Measurements from ENCODE around the gene CCDC138. TPM values are rescaled to one million over a fixed set of nuclear protein-coding genes. Genes with fewer than 3 reads are reported as not detected.

Gene CCDC138
- polyA plus RNA-seq, 1 donor (not counting 4 experiments of a cell fraction or from before 2014, with no cell fraction given) = 6.6 TPM

GRCh38 chr2:108904680-108905079 lies 118.1 kb downstream of the CCDC138 start:
- Histone ChIP-seq H3K36me3 (ENCODE audit: control insufficient read depth in 2 of 2, extremely low read depth in 1 of 2, insufficient read depth in 2 of 2, low read length in 2 of 2) (no peaks in the 10 kb centered on the region), H3K4me2 (ENCODE audit: control insufficient read depth, extremely low read depth, insufficient read depth, low read depth, low read length) (no peak overlapping the region), H4K20me1 (ENCODE audit: control insufficient read depth, extremely low read depth, insufficient read depth, low read length) (no peaks in the 10 kb centered on the region), H3K27me3 (ENCODE audit: control insufficient read depth, extremely low read depth, insufficient read depth, low read length) (peaks cover 9% of the 10 kb centered on the region), H3K79me2 (ENCODE audit: control insufficient read depth, insufficient read depth, low read length) (no peaks in the 10 kb centered on the region), H3K4me1 (ENCODE audit: control insufficient read depth, extremely low read depth, insufficient read depth, low read length) (no peaks in the 10 kb centered on the region), H2AFZ (ENCODE audit: control insufficient read depth, low read length) (no peak overlapping the region), H3K9ac (ENCODE audit: control insufficient read depth, extremely low read depth, insufficient read depth, low read length) (no peak overlapping the region), H3K4me3 (ENCODE audit: control insufficient read depth in 2 of 3, extremely low read depth in 1 of 3, insufficient read depth in 2 of 3, low read depth in 1 of 3, low read length in 3 of 3) (no peak overlapping the region), H3K27ac (ENCODE audit: control insufficient read depth, insufficient read depth, low read length) (no peak overlapping the region), H3K9me1 (ENCODE audit: control insufficient read depth, extremely low read depth, insufficient read depth, low read length) (no peaks in the 10 kb centered on the region), H3K9me3 (ENCODE audit: control insufficient read depth, low read depth, low read length) (no peaks in the 10 kb centered on the region)
- dilution Hi-C loops (cut with MboI; ENCODE audit: extremely low pct_ligation_motif_present, low sequenced_read_pairs) = no loop called here
- DNase-seq (ENCODE audit: low read depth, low spot score) (no peak), FAIRE-seq (no peak)
- TF ChIP-seq CTCF (optimal IDR thresholded peaks at IDR 0.05 in 1 of 3, IDR thresholded peaks at IDR 0.05 in 1 of 3, conservative IDR thresholded peaks at IDR 0.05 in 1 of 3; ENCODE audit: extremely low read depth in 1 of 3, insufficient read depth in 2 of 3, low read length in 3 of 3) (no peak), EZH2 (IDR thresholded peaks at IDR 0.05; ENCODE audit: low read length) (no peak)

GRCh38 chr2:108905176-108905575 lies 118.6 kb downstream of the CCDC138 start:
- H3K27me3 ChIP-seq (ENCODE audit: control insufficient read depth, extremely low read depth, insufficient read depth, low read length) = peaks cover 14% of the 10 kb centered on the region
- H3K4me2 ChIP-seq (ENCODE audit: control insufficient read depth, extremely low read depth, insufficient read depth, low read depth, low read length) = no peak overlapping the region
- FAIRE-seq (no peak), DNase-seq (ENCODE audit: low read depth, low spot score) (no peak)
- H3K4me3 ChIP-seq (ENCODE audit: control insufficient read depth in 2 of 3, extremely low read depth in 1 of 3, insufficient read depth in 2 of 3, low read depth in 1 of 3, low read length in 3 of 3) = no peak overlapping the region
- no peak overlapping the region for H3K27ac ChIP-seq (ENCODE audit: control insufficient read depth, insufficient read depth, low read length)
- dilution Hi-C loops (cut with MboI; ENCODE audit: extremely low pct_ligation_motif_present, low sequenced_read_pairs) = no loop called here
- H3K9me3 ChIP-seq (ENCODE audit: control insufficient read depth, low read depth, low read length) = no peaks in the 10 kb centered on the region
- no peaks in the 10 kb centered on the region for H3K36me3 ChIP-seq (ENCODE audit: control insufficient read depth in 2 of 2, extremely low read depth in 1 of 2, insufficient read depth in 2 of 2, low read length in 2 of 2)
- no peaks in the 10 kb centered on the region for H3K9me1 ChIP-seq (ENCODE audit: control insufficient read depth, extremely low read depth, insufficient read depth, low read length)
- H4K20me1 ChIP-seq (ENCODE audit: control insufficient read depth, extremely low read depth, insufficient read depth, low read length) = no peaks in the 10 kb centered on the region
- H3K4me1 ChIP-seq (ENCODE audit: control insufficient read depth, extremely low read depth, insufficient read depth, low read length) = no peaks in the 10 kb centered on the region
- no peak for TF ChIP-seq EZH2 (IDR thresholded peaks at IDR 0.05; ENCODE audit: low read length)
- H2AFZ ChIP-seq (ENCODE audit: control insufficient read depth, low read length) = no peak overlapping the region
- no peak overlapping the region for H3K9ac ChIP-seq (ENCODE audit: control insufficient read depth, extremely low read depth, insufficient read depth, low read length)
- no peaks in the 10 kb centered on the region for H3K79me2 ChIP-seq (ENCODE audit: control insufficient read depth, insufficient read depth, low read length)

- no peaks in the 10 kb centered on the region for H3K36me3 ChIP-seq (ENCODE audit: control insufficient read depth in 2 of 2, extremely low read depth in 1 of 2, insufficient read depth in 2 of 2, low read length in 2 of 2)
- H3K9me3 ChIP-seq (ENCODE audit: control insufficient read depth, low read depth, low read length) = no peaks in the 10 kb centered on the region
- H4K20me1 ChIP-seq (ENCODE audit: control insufficient read depth, extremely low read depth, insufficient read depth, low read length) = no peaks in the 10 kb centered on the region
- no peaks in the 10 kb centered on the region for H3K4me1 ChIP-seq (ENCODE audit: control insufficient read depth, extremely low read depth, insufficient read depth, low read length)
- no peak overlapping the region for H3K27ac ChIP-seq (ENCODE audit: control insufficient read depth, insufficient read depth, low read length)
- FAIRE-seq (no peak), DNase-seq (ENCODE audit: low read depth, low spot score) (no peak)
- H3K9me1 ChIP-seq (ENCODE audit: control insufficient read depth, extremely low read depth, insufficient read depth, low read length) = no peaks in the 10 kb centered on the region
- no peak for TF ChIP-seq EZH2 (IDR thresholded peaks at IDR 0.05; ENCODE audit: low read length)
- TF ChIP-seq CTCF (optimal IDR thresholded peaks at IDR 0.05 in 1 of 3, IDR thresholded peaks at IDR 0.05 in 1 of 3, conservative IDR thresholded peaks at IDR 0.05 in 1 of 3; ENCODE audit: extremely low read depth in 1 of 3, insufficient read depth in 2 of 3, low read length in 3 of 3) = no peak
- H3K27me3 ChIP-seq (ENCODE audit: control insufficient read depth, extremely low read depth, insufficient read depth, low read length) = peaks cover 20% of the 10 kb centered on the region
- no peak overlapping the region for H3K9ac ChIP-seq (ENCODE audit: control insufficient read depth, extremely low read depth, insufficient read depth, low read length)
- H3K4me3 ChIP-seq (ENCODE audit: control insufficient read depth in 2 of 3, extremely low read depth in 1 of 3, insufficient read depth in 2 of 3, low read depth in 1 of 3, low read length in 3 of 3) = no peak overlapping the region
- no peaks in the 10 kb centered on the region for H3K79me2 ChIP-seq (ENCODE audit: control insufficient read depth, insufficient read depth, low read length)
- no peak overlapping the region for H2AFZ ChIP-seq (ENCODE audit: control insufficient read depth, low read length)
- H3K4me2 ChIP-seq (ENCODE audit: control insufficient read depth, extremely low read depth, insufficient read depth, low read depth, low read length) = no peak overlapping the region
- dilution Hi-C loops (cut with MboI; ENCODE audit: extremely low pct_ligation_motif_present, low sequenced_read_pairs) = no loop called here
These were observed 119.3 kb downstream of the CCDC138 start for GRCh38 chr2:108905906-108906305.
